Measurements from ENCODE around the gene SUCLA2.

DNA sequence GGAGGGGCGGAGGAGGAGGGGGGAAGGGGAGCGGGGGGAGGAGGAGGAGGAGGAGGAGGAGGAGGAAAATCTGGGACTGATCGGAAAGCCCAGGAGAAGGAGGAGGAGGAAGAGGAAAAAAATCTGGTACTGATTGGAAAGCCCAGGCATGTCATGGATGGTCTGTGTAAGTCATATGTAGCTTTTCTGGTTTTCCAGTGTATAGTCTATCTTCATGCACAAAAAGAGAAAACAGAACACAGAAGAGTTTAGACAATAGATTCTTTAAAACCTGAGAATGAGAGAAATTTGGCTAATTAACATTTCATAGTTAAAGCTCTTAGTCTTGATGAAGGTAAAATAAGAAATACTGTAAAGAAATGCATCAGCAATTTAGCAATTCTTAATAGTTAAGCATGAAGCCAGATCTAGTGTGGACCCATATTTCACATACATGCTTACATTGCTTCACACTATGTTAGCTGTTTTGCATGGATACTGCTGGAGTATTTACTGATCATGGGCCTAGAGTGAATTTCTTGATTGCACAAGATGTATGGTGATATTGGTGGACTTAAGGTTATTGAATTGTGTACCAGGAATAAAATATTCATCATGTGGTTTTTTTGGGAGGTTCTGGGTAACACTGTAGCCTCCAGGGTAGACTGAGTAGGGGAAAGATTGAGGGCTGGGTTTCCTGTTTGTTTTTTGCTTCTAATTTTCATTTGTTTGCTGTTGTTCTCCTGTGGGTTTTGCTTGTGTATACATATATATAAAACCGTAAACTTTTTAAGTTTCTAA lies 41.4 kb downstream of the SUCLA2 start:
- TF ChIP-seq, protein P1, sequence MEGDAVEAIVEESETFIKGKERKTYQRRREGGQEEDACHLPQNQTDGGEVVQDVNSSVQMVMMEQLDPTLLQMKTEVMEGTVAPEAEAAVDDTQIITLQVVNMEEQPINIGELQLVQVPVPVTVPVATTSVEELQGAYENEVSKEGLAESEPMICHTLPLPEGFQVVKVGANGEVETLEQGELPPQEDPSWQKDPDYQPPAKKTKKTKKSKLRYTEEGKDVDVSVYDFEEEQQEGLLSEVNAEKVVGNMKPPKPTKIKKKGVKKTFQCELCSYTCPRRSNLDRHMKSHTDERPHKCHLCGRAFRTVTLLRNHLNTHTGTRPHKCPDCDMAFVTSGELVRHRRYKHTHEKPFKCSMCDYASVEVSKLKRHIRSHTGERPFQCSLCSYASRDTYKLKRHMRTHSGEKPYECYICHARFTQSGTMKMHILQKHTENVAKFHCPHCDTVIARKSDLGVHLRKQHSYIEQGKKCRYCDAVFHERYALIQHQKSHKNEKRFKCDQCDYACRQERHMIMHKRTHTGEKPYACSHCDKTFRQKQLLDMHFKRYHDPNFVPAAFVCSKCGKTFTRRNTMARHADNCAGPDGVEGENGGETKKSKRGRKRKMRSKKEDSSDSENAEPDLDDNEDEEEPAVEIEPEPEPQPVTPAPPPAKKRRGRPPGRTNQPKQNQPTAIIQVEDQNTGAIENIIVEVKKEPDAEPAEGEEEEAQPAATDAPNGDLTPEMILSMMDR (IDR thresholded peaks at IDR 0.05; ENCODE audit: insufficient read depth, low read length): no peak
- no peak for TF ChIP-seq POLR2AphosphoS5 (IDR thresholded peaks at IDR 0.05; ENCODE audit: low read depth)
- TF ChIP-seq, protein P2, sequence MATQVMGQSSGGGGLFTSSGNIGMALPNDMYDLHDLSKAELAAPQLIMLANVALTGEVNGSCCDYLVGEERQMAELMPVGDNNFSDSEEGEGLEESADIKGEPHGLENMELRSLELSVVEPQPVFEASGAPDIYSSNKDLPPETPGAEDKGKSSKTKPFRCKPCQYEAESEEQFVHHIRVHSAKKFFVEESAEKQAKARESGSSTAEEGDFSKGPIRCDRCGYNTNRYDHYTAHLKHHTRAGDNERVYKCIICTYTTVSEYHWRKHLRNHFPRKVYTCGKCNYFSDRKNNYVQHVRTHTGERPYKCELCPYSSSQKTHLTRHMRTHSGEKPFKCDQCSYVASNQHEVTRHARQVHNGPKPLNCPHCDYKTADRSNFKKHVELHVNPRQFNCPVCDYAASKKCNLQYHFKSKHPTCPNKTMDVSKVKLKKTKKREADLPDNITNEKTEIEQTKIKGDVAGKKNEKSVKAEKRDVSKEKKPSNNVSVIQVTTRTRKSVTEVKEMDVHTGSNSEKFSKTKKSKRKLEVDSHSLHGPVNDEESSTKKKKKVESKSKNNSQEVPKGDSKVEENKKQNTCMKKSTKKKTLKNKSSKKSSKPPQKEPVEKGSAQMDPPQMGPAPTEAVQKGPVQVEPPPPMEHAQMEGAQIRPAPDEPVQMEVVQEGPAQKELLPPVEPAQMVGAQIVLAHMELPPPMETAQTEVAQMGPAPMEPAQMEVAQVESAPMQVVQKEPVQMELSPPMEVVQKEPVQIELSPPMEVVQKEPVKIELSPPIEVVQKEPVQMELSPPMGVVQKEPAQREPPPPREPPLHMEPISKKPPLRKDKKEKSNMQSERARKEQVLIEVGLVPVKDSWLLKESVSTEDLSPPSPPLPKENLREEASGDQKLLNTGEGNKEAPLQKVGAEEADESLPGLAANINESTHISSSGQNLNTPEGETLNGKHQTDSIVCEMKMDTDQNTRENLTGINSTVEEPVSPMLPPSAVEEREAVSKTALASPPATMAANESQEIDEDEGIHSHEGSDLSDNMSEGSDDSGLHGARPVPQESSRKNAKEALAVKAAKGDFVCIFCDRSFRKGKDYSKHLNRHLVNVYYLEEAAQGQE (IDR thresholded peaks at IDR 0.05; ENCODE audit: insufficient replicate concordance, low read depth): no peak

All from HL-60 (cell line).